NCI-H82 (cell line): ENCODE measurements around the gene GTF3C1.

Source experiments
- DNase-seq: peaks from one replicate; lab custom pipeline; 2025; lab: John Stamatoyannopoulos, UW

GTF3C1 gene

GRCh38 chr16:27566417-27566816 is 16.7 kb upstream of the GTF3C1 start:
- DNase-seq, result no peak

GRCh38 chr16:27564224-27564623 is 14.5 kb upstream of the GTF3C1 start:
- peak; percentile 10 for DNase-seq

GRCh38 chr16:27561216-27561615 is 11.5 kb upstream of the GTF3C1 start:
- no peak for DNase-seq

- no peak for DNase-seq
Observed at GRCh38 chr16:27558932-27559331, 9.2 kb upstream of the GTF3C1 start.

- DNase-seq, result no peak
Observed at GRCh38 chr16:27558434-27558833, 8.7 kb upstream of the GTF3C1 start.

GRCh38 chr16:27556471-27556870 is 6.8 kb upstream of the GTF3C1 start:
- no peak for DNase-seq

GRCh38 chr16:27551036-27551435 is 1.3 kb upstream of the GTF3C1 start:
- no peak for DNase-seq

GRCh38 chr16:27550582-27550920 is 838 bp upstream of the GTF3C1 start:
- DNase-seq, result no peak

- no peak for DNase-seq
Observed at GRCh38 chr16:27549464-27549745, 308 bp downstream of the GTF3C1 start.

- DNase-seq, result no peak
Observed at GRCh38 chr16:27547851-27548250, 1.9 kb downstream of the GTF3C1 start.

GRCh38 chr16:27547134-27547533 is 2.6 kb downstream of the GTF3C1 start:
- peak; percentile 65 for DNase-seq

GRCh38 chr16:27544671-27545070 is 5.0 kb downstream of the GTF3C1 start:
- DNase-seq, result no peak

- no peak for DNase-seq
Observed at GRCh38 chr16:27543801-27544200, 5.9 kb downstream of the GTF3C1 start.

GRCh38 chr16:27539636-27540035 is 10.1 kb downstream of the GTF3C1 start:
- DNase-seq, result no peak

GRCh38 chr16:27539120-27539519 is 10.6 kb downstream of the GTF3C1 start:
- no peak for DNase-seq

- no peak for DNase-seq
Observed at GRCh38 chr16:27538528-27538927, 11.2 kb downstream of the GTF3C1 start.

GRCh38 chr16:27534256-27534655 is 15.5 kb downstream of the GTF3C1 start:
- no peak for DNase-seq

- no peak for DNase-seq
Observed at GRCh38 chr16:27531826-27532800, 17.6 kb downstream of the GTF3C1 start.

GRCh38 chr16:27531186-27531585 is 18.5 kb downstream of the GTF3C1 start:
- no peak for DNase-seq

GRCh38 chr16:27529962-27530361 is 19.8 kb downstream of the GTF3C1 start:
- peak; percentile 53 for DNase-seq

- no peak for DNase-seq
Observed at GRCh38 chr16:27528294-27528693, 21.4 kb downstream of the GTF3C1 start.

- peak; percentile 93 for DNase-seq
Observed at GRCh38 chr16:27526180-27526579, 23.5 kb downstream of the GTF3C1 start.

GRCh38 chr16:27522173-27522707 is 27.5 kb downstream of the GTF3C1 start:
- no peak for DNase-seq
